Measurements from ENCODE around the gene ATP6V1E1. TPM values are rescaled to one million over a fixed set of nuclear protein-coding genes. Genes with fewer than 3 reads are reported as not detected.

Gene ATP6V1E1
- total and polyA plus RNA-seq, 10 of the 15 experiments (the other 5 are each of a cell fraction or from before 2014, with no cell fraction given), result 66.7 to 128 (median 87.9) TPM

DNA sequence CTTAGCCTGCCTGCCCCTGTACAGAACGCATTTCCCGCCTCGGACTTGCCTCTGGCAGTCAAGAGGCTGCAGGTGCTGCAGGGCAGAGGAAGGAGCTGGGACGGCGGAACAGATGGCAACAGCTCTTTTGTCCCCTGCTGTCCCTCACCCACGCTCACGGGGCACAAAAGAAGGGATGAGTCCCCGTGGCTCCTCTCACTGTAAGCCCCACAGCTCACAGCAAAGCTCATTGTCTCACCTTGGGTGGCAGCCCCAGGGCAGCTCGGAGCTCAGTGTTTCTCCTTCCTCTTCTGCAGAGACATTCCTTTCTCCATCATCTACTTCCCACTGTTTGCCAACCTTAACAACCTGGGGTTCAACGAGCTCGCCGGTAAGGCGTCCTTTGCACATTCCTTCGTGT, 40.9 kb downstream of the ATP6V1E1 start (continued):
- TF ChIP-seq, protein P1, sequence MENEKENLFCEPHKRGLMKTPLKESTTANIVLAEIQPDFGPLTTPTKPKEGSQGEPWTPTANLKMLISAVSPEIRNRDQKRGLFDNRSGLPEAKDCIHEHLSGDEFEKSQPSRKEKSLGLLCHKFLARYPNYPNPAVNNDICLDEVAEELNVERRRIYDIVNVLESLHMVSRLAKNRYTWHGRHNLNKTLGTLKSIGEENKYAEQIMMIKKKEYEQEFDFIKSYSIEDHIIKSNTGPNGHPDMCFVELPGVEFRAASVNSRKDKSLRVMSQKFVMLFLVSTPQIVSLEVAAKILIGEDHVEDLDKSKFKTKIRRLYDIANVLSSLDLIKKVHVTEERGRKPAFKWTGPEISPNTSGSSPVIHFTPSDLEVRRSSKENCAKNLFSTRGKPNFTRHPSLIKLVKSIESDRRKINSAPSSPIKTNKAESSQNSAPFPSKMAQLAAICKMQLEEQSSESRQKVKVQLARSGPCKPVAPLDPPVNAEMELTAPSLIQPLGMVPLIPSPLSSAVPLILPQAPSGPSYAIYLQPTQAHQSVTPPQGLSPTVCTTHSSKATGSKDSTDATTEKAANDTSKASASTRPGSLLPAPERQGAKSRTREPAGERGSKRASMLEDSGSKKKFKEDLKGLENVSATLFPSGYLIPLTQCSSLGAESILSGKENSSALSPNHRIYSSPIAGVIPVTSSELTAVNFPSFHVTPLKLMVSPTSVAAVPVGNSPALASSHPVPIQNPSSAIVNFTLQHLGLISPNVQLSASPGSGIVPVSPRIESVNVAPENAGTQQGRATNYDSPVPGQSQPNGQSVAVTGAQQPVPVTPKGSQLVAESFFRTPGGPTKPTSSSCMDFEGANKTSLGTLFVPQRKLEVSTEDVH (IDR thresholded peaks at IDR 0.05; ENCODE audit: low read depth, partially characterized antibody), result no peak
- TF ChIP-seq CHD4 (IDR thresholded peaks at IDR 0.05), result no peak
- TF ChIP-seq NFYA (IDR thresholded peaks at IDR 0.05; ENCODE audit: borderline replicate concordance, low read depth, low read length), result no peak

DNA sequence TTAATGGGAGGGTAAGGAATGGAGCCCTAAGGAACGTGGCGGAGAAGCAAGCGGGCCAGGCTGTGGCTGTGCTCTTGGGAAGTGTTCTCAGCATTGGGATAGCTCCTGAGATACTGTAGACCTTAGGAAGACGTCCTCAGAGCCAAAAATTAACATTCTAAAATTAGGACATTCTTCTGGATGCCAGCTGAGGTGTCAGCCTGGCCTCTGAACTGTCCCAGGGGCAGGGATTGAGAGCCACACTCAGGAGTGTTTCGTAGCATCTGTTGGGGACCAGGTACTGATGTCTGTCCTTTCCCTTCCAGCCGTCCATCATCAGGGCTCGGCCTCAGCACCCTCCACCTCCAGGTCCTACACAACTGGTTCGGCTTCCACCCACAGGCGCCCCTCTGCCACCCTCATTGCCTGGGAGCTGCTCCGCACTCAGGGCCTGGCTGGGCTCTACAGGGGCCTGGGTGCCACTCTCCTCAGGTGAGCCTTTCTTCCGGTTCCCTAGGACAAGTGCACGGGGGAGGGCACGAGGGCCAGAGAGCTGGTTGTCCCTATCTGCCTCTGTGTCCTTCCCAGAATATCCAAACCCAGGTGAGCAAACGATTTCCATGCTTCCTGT, 41.6 kb downstream of the ATP6V1E1 start:
- H3K36me3 ChIP-seq (ENCODE audit: control insufficient read depth in 2 of 2, insufficient read depth in 2 of 2, low read length in 1 of 2), result peaks cover 9 to 10% of the 10 kb centered on the region in 2 experiments
- no peak overlapping the region for H3K4me3 ChIP-seq
- no peaks in the 10 kb centered on the region for H4K20me1 ChIP-seq (ENCODE audit: control insufficient read depth, insufficient read depth)
- WGBS (ENCODE audit: insufficient coverage, insufficient replicate concordance, low lambda C conversion rate, missing lambda C conversion rate), result 61% methylated on average over 14 of the region's 14 CpGs
- H3K9me3 ChIP-seq (replicated peaks; ENCODE audit: control insufficient read depth, insufficient read depth, low read length), result no peaks in the 10 kb centered on the region
- BruUV-seq (replicated peaks), result no TSS peak
- no peak overlapping the region for H3K9ac ChIP-seq (ENCODE audit: control insufficient read depth, insufficient read depth, low read length)
- intact Hi-C loops (cut with micrococcal nuclease; ENCODE audit: unreplicated experiment), result no loop called here
- ATAC-seq, result no peak
- CTCF ChIA-PET, result no interaction called here
- no peak overlapping the region for H2AFZ ChIP-seq (ENCODE audit: control insufficient read depth, low read depth, low read length)
- H3K27ac ChIP-seq (ENCODE audit: control insufficient read depth, insufficient read depth), result no peak overlapping the region
- SMC1A ChIA-PET (ENCODE audit: uncharacterized antibody, unreplicated experiment), result no interaction called here
- in situ Hi-C loops (cut with MboI), result no loop called here
- H3K4me1 ChIP-seq (ENCODE audit: control insufficient read depth, insufficient read depth, low read length), result no peaks in the 10 kb centered on the region
- H3K4me2 ChIP-seq (ENCODE audit: control insufficient read depth, insufficient read depth), result no peak overlapping the region
- no peak for DNase-seq (ENCODE audit: low read depth, low spot score)
- H3K27me3 ChIP-seq (replicated peaks in 1 of 2; ENCODE audit: control insufficient read depth in 2 of 2, insufficient read depth in 2 of 2, low read length in 1 of 2), result no peaks in the 10 kb centered on the region
- RAD21 ChIA-PET (ENCODE audit: unreplicated experiment), result no interaction called here
- POLR2A ChIA-PET, result interaction anchor here (0.6 kb wide), 1 partner anchor 118 kb away, joined by 3 read pairs; no protein-coding TSS in a partner anchor
- H3K79me2 ChIP-seq (ENCODE audit: control insufficient read depth, insufficient read depth, low read length), result no peaks in the 10 kb centered on the region
- FAIRE-seq, result no peak
- TF ChIP-seq ATF7 (IDR thresholded peaks at IDR 0.05; ENCODE audit: low read depth), result no peak
- no peak for TF ChIP-seq FOS (IDR thresholded peaks at IDR 0.05; ENCODE audit: borderline replicate concordance, extremely low read depth, insufficient read length)
- TF ChIP-seq RFX5 (IDR thresholded peaks at IDR 0.05; ENCODE audit: low read depth, low read length), result no peak
- TF ChIP-seq, protein P2, sequence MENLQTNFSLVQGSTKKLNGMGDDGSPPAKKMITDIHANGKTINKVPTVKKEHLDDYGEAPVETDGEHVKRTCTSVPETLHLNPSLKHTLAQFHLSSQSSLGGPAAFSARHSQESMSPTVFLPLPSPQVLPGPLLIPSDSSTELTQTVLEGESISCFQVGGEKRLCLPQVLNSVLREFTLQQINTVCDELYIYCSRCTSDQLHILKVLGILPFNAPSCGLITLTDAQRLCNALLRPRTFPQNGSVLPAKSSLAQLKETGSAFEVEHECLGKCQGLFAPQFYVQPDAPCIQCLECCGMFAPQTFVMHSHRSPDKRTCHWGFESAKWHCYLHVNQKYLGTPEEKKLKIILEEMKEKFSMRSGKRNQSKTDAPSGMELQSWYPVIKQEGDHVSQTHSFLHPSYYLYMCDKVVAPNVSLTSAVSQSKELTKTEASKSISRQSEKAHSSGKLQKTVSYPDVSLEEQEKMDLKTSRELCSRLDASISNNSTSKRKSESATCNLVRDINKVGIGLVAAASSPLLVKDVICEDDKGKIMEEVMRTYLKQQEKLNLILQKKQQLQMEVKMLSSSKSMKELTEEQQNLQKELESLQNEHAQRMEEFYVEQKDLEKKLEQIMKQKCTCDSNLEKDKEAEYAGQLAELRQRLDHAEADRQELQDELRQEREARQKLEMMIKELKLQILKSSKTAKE (IDR thresholded peaks at IDR 0.05; ENCODE audit: low read depth, poor library complexity, severe bottlenecking), result no peak
- no peak for TF ChIP-seq MEF2A (IDR thresholded peaks at IDR 0.05; ENCODE audit: insufficient read depth, low read depth, low read length)
- no peak for TF ChIP-seq SIX5 (IDR thresholded peaks at IDR 0.05; ENCODE audit: low read depth, low read length, severe bottlenecking)
- no peak for TF ChIP-seq ZNF24 (IDR thresholded peaks at IDR 0.05)
- TF ChIP-seq TBL1XR1 (IDR thresholded peaks at IDR 0.05; ENCODE audit: low read depth, low read length), result no peak

All from GM12878 (cell line).